Activated T-cell treated with anti-CD3 and anti-CD28 coated beads, Interleukin-2, amount 50 U/mL, for 4 hours (primary cell): ENCODE results near the gene CASP6. TPM values are rescaled to one million over a fixed set of nuclear protein-coding genes. Genes with fewer than 3 reads are reported as not detected.
A peak's percentile ranks its signal among the peaks of the same experiment; 100 is the strongest.

Experiments used
- ATAC-seq, 2 donors: fragments of 200-7000 bp; cut with Tn5 transposase; one replicate each; pipeline ENCODE4 v1.10.0; 2021
- DNase-seq: peaks from one replicate; pipeline ENCODE4 v3.0.0-alpha.2; 2020
- H3K27me3 Mint-ChIP-seq: one replicate; pipeline ENCODE4 v1.8.0; 2021; ENCODE audit warnings: low read depth, mixed read lengths
- H3K36me3 Mint-ChIP-seq: one replicate; pipeline ENCODE4 v1.8.0; 2022; ENCODE audit warnings: mixed read lengths; ENCODE audit not compliant: insufficient read depth
- H3K4me1 Mint-ChIP-seq: one replicate; pipeline ENCODE4 v1.8.0; 2021; ENCODE audit warnings: low read depth, mixed read lengths
- H3K4me3 Mint-ChIP-seq: one replicate; pipeline ENCODE4 v1.8.0; 2021; ENCODE audit warnings: mild to moderate bottlenecking, moderate library complexity, mixed read lengths
- H3K9me3 Mint-ChIP-seq: one replicate; pipeline ENCODE4 v1.8.0; 2021; ENCODE audit warnings: mixed read lengths
- total RNA-seq, 3 donors: library from RNA; stranded (reverse); gene quantifications; one replicate each; pipeline ENCODE4 v1.2.1, GENCODE V29; 2021

CASP6 gene
- total RNA-seq, 3 donors from 2014 or later: 10.1 to 14.1 (median 11.4) TPM

DNA sequence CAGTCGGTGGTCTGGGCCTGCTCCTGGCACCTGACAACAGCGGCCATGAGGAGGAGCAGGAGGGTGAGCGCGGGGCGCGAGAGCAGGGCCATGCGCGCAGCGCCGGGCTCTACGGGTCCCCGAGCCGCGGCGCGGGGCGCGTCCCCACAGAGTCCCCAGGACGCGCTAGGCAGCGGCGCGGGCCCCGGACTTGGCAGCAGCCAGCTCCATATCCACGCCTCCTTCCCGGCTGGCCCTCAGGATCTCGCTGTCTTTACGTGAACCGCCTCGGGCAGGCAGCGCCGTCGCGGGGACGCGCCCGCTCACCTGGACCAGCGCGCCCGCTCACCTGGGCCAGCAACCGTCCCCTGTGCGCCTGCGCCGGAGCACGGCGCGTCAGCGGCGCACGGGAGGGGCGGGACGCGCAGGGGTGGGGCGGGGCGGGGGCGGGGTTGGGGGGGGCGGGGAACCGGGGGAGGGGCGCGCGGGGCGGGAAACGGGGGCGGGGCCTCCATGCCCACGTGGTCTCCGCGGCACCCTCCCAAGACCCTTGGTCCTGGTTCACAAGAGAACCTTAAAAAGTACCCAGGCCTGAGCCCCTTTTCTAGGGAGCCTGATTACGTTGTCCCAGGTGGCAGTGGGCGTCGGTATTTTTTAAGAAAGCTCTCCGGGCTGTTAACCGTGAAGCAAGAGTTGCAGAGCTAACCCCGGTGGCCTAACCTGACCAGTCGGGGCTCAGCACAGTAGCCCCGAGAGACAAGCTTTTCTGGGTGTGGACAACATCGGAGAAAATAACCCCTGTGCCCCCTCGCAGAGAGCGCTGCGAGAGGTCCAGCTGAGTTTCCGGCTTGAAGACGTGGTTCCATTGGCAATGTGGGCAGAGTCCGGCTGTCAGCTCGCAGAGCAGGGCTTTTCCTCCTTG, 26.7 kb upstream of the CASP6 start, which contains the start of gene PLA2G12A:
Gene PLA2G12A, minus strand, starts transcription at position 353 of the 901 bp plus-strand sequence. Its CDS starts 261 bp downstream, at position 92.
- H3K27me3 Mint-ChIP-seq: no peaks in the 10 kb centered on the region
- peak within 1 kb of the TSS; percentile 87 for H3K4me3 Mint-ChIP-seq
- H3K36me3 Mint-ChIP-seq: peaks cover 14% of the 10 kb centered on the region
- DNase-seq (peak; percentile 76), ATAC-seq (peak; percentile 90 to 92)
- no peaks in the 10 kb centered on the region for H3K9me3 Mint-ChIP-seq
- H3K4me1 Mint-ChIP-seq: peaks cover 22% of the 10 kb centered on the region

- peaks cover 17% of the 10 kb centered on the region for H3K36me3 Mint-ChIP-seq
- H3K27me3 Mint-ChIP-seq: no peaks in the 10 kb centered on the region
- no peak for DNase-seq
- no peak for ATAC-seq
- peaks cover 22% of the 10 kb centered on the region for H3K4me1 Mint-ChIP-seq
- H3K4me3 Mint-ChIP-seq: peak overlapping the region; percentile 87
- no peaks in the 10 kb centered on the region for H3K9me3 Mint-ChIP-seq
Observed at GRCh38 chr4:109729117-109729717, 26.0 kb upstream of the CASP6 start.

DNA sequence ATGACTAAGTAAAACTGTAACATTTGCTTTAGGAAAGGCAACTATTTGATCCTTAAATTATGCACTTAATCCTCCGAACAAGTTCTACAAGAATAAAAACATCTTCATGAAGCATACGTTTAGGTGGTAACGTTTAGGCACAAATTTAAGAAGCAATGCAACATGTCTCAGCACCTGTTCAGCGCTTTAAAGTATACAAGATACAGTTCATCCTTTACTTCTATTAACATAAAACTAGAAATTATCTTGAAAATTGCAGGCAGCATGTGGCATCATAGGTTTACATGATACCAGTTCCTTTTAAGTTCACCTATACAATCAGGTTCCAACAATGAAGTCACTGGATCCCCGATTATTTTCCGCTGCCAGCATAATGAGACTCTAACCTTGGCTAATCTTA, 25.1 kb upstream of the CASP6 start:
- H3K4me1 Mint-ChIP-seq: peaks cover 22% of the 10 kb centered on the region
- H3K36me3 Mint-ChIP-seq: peaks cover 17% of the 10 kb centered on the region
- peak overlapping the region; percentile 87 for H3K4me3 Mint-ChIP-seq
- no peaks in the 10 kb centered on the region for H3K27me3 Mint-ChIP-seq
- H3K9me3 Mint-ChIP-seq: no peaks in the 10 kb centered on the region
- ATAC-seq (no peak), DNase-seq (no peak)

GRCh38 chr4:109723110-109723509, 19.9 kb upstream of the CASP6 start:
- Mint-ChIP-seq H3K36me3 (peaks cover 27% of the 10 kb centered on the region), H3K4me1 (peaks cover 7% of the 10 kb centered on the region), H3K27me3 (no peaks in the 10 kb centered on the region), H3K4me3 (no peak overlapping the region), H3K9me3 (no peaks in the 10 kb centered on the region)
- no peak for ATAC-seq
- no peak for DNase-seq

- H3K4me3 Mint-ChIP-seq: no peak overlapping the region
Observed at GRCh38 chr4:109722357-109722756, 19.1 kb upstream of the CASP6 start.

GRCh38 chr4:109721033-109721432, 17.8 kb upstream of the CASP6 start:
- H3K4me1 Mint-ChIP-seq: peaks cover 3% of the 10 kb centered on the region

More at GRCh38 chr4:109722357-109722756, 19.1 kb upstream of the CASP6 start:
- no peak for ATAC-seq
- H3K9me3 Mint-ChIP-seq: no peaks in the 10 kb centered on the region
- DNase-seq: no peak
- no peaks in the 10 kb centered on the region for H3K27me3 Mint-ChIP-seq
- H3K36me3 Mint-ChIP-seq: peaks cover 28% of the 10 kb centered on the region
- H3K4me1 Mint-ChIP-seq: peaks cover 3% of the 10 kb centered on the region

DNA sequence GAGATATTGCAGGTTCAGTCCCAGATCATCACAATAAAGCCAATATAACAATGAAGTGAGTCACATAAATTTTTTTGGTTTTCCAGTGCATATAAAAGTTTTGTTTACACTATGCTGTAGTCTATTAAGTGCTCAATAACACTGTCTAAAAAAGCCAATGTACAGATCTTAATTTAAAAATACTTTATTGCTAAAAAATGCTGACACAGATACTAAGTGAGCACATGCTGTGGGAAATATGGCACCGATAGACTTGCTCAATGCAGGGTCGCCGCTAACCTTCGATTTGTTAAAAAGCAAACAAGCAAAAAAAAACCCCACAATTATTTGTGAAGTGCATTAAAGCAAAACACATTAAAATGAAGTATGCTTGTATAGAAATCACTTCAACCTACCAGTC, 16.4 kb upstream of the CASP6 start:
- no peaks in the 10 kb centered on the region for H3K27me3 Mint-ChIP-seq
- H3K4me3 Mint-ChIP-seq: no peak overlapping the region
- no peaks in the 10 kb centered on the region for H3K9me3 Mint-ChIP-seq
- ATAC-seq: no peak
- peaks cover 25% of the 10 kb centered on the region for H3K36me3 Mint-ChIP-seq
- no peak for DNase-seq
- H3K4me1 Mint-ChIP-seq: no peaks in the 10 kb centered on the region

More at GRCh38 chr4:109721033-109721432, 17.8 kb upstream of the CASP6 start:
- no peaks in the 10 kb centered on the region for H3K9me3 Mint-ChIP-seq
- peaks cover 31% of the 10 kb centered on the region for H3K36me3 Mint-ChIP-seq
- DNase-seq (no peak), ATAC-seq (no peak)
- no peaks in the 10 kb centered on the region for H3K27me3 Mint-ChIP-seq
- no peak overlapping the region for H3K4me3 Mint-ChIP-seq

DNA sequence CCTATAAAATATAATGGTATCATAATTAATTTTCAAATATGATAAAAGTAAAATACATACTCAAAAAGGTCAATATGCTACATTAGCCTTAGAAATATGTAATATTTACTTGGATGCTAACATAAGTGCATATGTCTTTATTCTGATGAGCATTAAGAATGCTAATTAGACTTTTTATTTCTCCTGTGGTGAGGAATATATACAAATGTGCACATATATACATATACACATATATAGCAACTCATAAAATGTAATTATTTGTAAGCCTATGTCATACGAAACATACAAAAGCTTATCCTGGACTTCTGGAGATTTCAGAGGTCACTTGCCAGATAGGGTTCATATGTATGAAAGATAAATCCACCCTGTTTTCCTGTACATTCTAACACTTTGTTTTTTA, 15.5 kb upstream of the CASP6 start:
- no peaks in the 10 kb centered on the region for H3K4me1 Mint-ChIP-seq
- no peak for DNase-seq
- peaks cover 26% of the 10 kb centered on the region for H3K36me3 Mint-ChIP-seq
- no peaks in the 10 kb centered on the region for H3K27me3 Mint-ChIP-seq
- ATAC-seq: no peak
- H3K9me3 Mint-ChIP-seq: no peaks in the 10 kb centered on the region
- H3K4me3 Mint-ChIP-seq: no peak overlapping the region

DNA sequence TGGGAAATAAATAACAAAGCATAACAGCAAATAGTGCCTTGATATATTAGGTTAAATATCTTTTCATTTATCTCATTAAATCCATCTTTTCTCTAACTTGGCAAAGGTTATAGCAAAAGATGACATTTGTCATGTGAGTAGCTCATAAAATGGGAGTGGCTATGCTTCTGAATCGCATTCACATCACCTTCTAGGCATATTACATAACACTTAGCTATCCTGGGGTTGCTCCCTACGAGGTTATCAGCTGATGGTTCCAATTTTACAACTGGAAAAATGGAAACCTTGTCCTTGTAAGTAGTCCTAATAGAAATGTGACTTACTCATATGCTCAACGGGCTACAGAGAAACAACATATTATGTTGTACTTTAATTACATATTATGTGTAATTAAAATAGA, 10.3 kb upstream of the CASP6 start:
- DNase-seq: no peak

GRCh38 chr4:109708990-109709389, 5.7 kb upstream of the CASP6 start:
- H3K4me1 Mint-ChIP-seq: peaks cover 3% of the 10 kb centered on the region
- no peaks in the 10 kb centered on the region for H3K27me3 Mint-ChIP-seq
- peaks cover 13% of the 10 kb centered on the region for H3K36me3 Mint-ChIP-seq
- no peak overlapping the region for H3K4me3 Mint-ChIP-seq
- ATAC-seq (no peak), DNase-seq (no peak)
- H3K9me3 Mint-ChIP-seq: no peaks in the 10 kb centered on the region

More for the DNA sequence above, 10.3 kb upstream of the CASP6 start:
- Mint-ChIP-seq H3K27me3 (no peaks in the 10 kb centered on the region), H3K4me1 (peaks cover 1% of the 10 kb centered on the region), H3K9me3 (no peaks in the 10 kb centered on the region), H3K4me3 (no peak overlapping the region), H3K36me3 (peaks cover 25% of the 10 kb centered on the region)
- ATAC-seq: no peak

DNA sequence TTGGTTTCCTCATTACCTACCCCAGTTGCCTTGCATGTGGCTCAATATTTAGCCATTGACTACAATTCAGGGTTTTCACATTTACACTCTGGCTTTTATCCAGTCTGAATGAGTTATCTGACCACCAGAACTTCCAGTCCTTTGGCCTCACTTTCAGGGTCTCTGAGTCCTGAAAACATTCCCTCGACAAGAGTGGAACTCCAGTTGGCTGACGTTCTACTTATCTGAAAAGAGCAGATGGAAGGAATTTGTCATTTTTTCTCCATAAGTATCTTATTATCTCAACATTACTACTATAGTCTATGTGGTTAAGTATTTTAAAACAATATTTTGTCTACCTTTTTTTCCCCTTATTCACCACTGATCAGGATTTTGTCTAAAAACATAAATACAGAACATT, 5.2 kb upstream of the CASP6 start:
- peaks cover 11% of the 10 kb centered on the region for H3K36me3 Mint-ChIP-seq
- DNase-seq (no peak), ATAC-seq (no peak)
- H3K4me3 Mint-ChIP-seq: no peak overlapping the region
- H3K4me1 Mint-ChIP-seq: peaks cover 7% of the 10 kb centered on the region
- no peaks in the 10 kb centered on the region for H3K27me3 Mint-ChIP-seq
- no peaks in the 10 kb centered on the region for H3K9me3 Mint-ChIP-seq

GRCh38 chr4:109703664-109704361, 568 bp upstream of the CASP6 start:
- H3K4me3 Mint-ChIP-seq: peak overlapping the region; percentile 93
- no peak for DNase-seq
- peaks cover 3% of the 10 kb centered on the region for H3K36me3 Mint-ChIP-seq
- peaks cover 38% of the 10 kb centered on the region for H3K4me1 Mint-ChIP-seq
- ATAC-seq: no peak
- H3K27me3 Mint-ChIP-seq: no peaks in the 10 kb centered on the region
- no peaks in the 10 kb centered on the region for H3K9me3 Mint-ChIP-seq

- peak overlapping the region; percentile 93 for H3K4me3 Mint-ChIP-seq
- no peaks in the 10 kb centered on the region for H3K27me3 Mint-ChIP-seq
- H3K4me1 Mint-ChIP-seq: peaks cover 44% of the 10 kb centered on the region
- no peak for ATAC-seq
- H3K9me3 Mint-ChIP-seq: no peaks in the 10 kb centered on the region
- H3K36me3 Mint-ChIP-seq: peaks cover 7% of the 10 kb centered on the region
- no peak for DNase-seq
Observed at GRCh38 chr4:109701566-109702410, 1.5 kb downstream of the CASP6 start.
